Central memory CD8-positive, alpha-beta T cell (primary cell): ENCODE measurements around the gene CHRNB2.
A peak's percentile ranks its signal among the peaks of the same experiment; 100 is the strongest.

ENCODE experiments used
- ATAC-seq: fragments of 150-1000 bp; cut with Tn5 transposase; replicated peaks from 2 replicates; pipeline ENCODE4 v1.10.0; 2022; ENCODE audit warnings: mild to moderate bottlenecking, moderate FRiP score, moderate number of reproducible peaks; ENCODE audit not compliant: poor library complexity, severe bottlenecking; ENCODE audit errors: extremely low read depth
- DNase-seq, 2 donors: peaks; one replicate each; pipeline ENCODE4 v3.0.0; 2021; ENCODE audit warnings: low spot score in 2 of 2
- H3K27ac Mint-ChIP-seq: one replicate; pipeline ENCODE4 v1.8.0; 2022; ENCODE audit warnings: low read depth, mild to moderate bottlenecking, moderate library complexity, mixed read lengths
- H3K27me3 Mint-ChIP-seq: one replicate; pipeline ENCODE4 v1.8.0; 2022; ENCODE audit warnings: mixed read lengths
- H3K36me3 Mint-ChIP-seq: one replicate; pipeline ENCODE4 v1.8.0; 2022; ENCODE audit warnings: mild to moderate bottlenecking, moderate library complexity, mixed read lengths; ENCODE audit not compliant: insufficient read depth
- H3K4me1 Mint-ChIP-seq: one replicate; pipeline ENCODE4 v1.8.0; 2022; ENCODE audit warnings: mixed read lengths
- H3K4me3 Mint-ChIP-seq: one replicate; pipeline ENCODE4 v1.8.0; 2022; ENCODE audit warnings: mild to moderate bottlenecking, moderate library complexity, mixed read lengths
- H3K9me3 Mint-ChIP-seq: one replicate; pipeline ENCODE4 v1.8.0; 2022; ENCODE audit warnings: mixed read lengths

CHRNB2 gene

DNA sequence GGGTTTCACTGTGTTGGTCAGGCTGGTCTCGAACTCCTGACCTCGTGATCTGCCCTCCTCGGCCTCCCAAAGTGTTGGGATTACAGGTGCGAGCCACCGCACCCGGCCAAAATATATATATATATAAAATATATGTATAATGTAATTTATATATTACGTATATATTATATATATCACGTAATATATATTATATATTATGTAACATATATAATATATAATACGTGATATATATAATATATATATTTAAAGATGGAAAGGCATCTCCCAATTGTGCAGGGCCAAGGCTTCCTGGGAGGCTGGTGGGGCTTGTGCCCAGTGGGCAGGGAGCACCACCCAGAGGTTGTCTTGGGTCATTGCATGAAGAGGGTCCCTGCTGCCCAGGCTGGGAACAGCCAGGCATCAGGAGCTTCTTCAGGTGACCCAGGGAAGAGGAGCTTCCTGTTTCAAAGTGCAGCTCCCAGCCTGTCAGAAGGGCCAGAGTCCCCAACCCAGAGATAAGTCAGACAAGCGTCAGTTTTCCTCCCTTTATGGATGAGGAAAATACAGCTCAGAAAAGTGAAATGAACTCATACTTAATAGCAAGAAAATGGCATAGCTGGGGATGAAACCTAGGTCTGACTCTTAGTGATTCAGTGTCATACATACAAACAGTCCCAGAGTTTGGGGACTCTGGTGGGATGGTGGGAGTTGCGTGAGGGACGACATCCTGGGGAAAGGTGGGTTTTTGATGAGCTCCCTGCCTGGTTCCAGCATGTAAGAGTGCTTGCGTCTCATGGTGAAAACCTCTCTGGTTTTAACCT is 21.1 kb upstream of the CHRNB2 start:
- H3K27me3 Mint-ChIP-seq: peaks cover 10% of the 10 kb centered on the region
- H3K36me3 Mint-ChIP-seq: peaks cover 23% of the 10 kb centered on the region
- H3K27ac Mint-ChIP-seq: no peak overlapping the region
- ATAC-seq: peak; percentile 67
- DNase-seq: peak in 1 of 2 donors; percentile 32
- H3K4me1 Mint-ChIP-seq: peaks cover 18% of the 10 kb centered on the region
- no peaks in the 10 kb centered on the region for H3K9me3 Mint-ChIP-seq
- no peak overlapping the region for H3K4me3 Mint-ChIP-seq

DNA sequence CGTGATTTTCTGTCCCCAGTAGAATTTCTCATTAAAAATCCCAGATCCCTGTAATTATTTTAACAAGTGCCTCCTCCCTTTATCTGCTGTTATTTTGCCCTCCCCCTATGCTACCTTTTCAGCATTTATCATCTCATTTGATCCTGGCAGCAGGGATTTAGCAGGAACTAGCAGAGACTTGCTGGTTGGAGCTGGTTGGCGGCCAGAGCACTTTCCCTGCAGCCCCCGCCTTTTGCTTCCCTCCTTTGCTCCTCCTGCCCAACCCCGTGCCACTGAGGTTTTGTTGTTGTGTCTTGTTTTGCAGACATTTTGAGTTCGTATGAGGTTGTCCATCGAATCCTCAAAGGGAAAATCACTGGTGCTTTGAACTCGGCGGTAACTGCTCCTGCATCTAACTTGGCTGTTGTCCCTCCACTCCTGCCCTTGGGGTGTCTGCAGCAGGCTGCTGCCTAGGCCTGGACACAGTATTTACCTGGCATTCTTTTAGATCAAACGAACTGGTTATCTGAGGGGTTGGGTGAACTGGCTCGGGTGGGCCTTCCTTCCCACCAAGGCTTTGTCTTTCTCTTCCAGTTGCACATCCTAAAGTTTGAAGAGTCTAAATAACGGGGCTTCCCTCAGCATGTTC is 20.4 kb upstream of the CHRNB2 start:
- H3K4me3 Mint-ChIP-seq: no peak overlapping the region
- ATAC-seq (no peak), DNase-seq (no peak)
- peaks cover 28% of the 10 kb centered on the region for H3K36me3 Mint-ChIP-seq
- H3K27me3 Mint-ChIP-seq: peaks cover 3% of the 10 kb centered on the region
- H3K4me1 Mint-ChIP-seq: peaks cover 18% of the 10 kb centered on the region
- no peak overlapping the region for H3K27ac Mint-ChIP-seq
- H3K9me3 Mint-ChIP-seq: no peaks in the 10 kb centered on the region

- no peak overlapping the region for H3K4me3 Mint-ChIP-seq
- peaks cover 20% of the 10 kb centered on the region for H3K4me1 Mint-ChIP-seq
- no peaks in the 10 kb centered on the region for H3K27me3 Mint-ChIP-seq
- DNase-seq (no peak), ATAC-seq (no peak)
- H3K9me3 Mint-ChIP-seq: no peaks in the 10 kb centered on the region
- H3K36me3 Mint-ChIP-seq: peaks cover 34% of the 10 kb centered on the region
- no peak overlapping the region for H3K27ac Mint-ChIP-seq
Observed at GRCh38 chr1:154548028-154548427, 19.6 kb upstream of the CHRNB2 start.

- Mint-ChIP-seq H3K36me3 (peaks cover 45% of the 10 kb centered on the region), H3K27ac (no peak overlapping the region)
- DNase-seq: no peak
Observed at GRCh38 chr1:154549202-154549770, 18.3 kb upstream of the CHRNB2 start.

DNA sequence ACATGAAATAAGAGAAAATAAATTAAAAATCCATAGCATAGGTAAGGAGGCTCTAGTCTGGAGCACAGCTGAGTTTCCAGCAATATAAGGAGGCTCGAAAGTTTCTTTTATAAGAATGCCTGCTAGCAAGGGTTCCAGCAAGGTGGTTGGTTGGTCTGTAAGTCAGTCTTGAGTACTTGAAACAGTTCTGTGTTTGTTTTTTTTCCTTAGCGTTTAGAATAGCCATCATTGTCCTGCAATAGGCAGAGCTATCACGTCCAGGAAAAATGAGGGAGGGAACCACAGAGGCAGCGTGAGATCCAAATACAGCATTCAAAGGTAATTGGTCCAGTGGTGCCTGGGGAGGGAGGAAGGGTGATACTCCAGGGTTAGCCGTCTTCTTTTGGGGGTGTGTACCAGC is 17.5 kb upstream of the CHRNB2 start:
- no peaks in the 10 kb centered on the region for H3K9me3 Mint-ChIP-seq
- H3K27me3 Mint-ChIP-seq: no peaks in the 10 kb centered on the region
- H3K4me1 Mint-ChIP-seq: peaks cover 32% of the 10 kb centered on the region
- H3K36me3 Mint-ChIP-seq: peaks cover 53% of the 10 kb centered on the region
- ATAC-seq (no peak), DNase-seq (no peak)
- no peak overlapping the region for H3K27ac Mint-ChIP-seq
- no peak overlapping the region for H3K4me3 Mint-ChIP-seq

More at GRCh38 chr1:154549202-154549770, 18.3 kb upstream of the CHRNB2 start:
- Mint-ChIP-seq H3K4me1 (peaks cover 25% of the 10 kb centered on the region), H3K27me3 (no peaks in the 10 kb centered on the region), H3K9me3 (no peaks in the 10 kb centered on the region), H3K4me3 (no peak overlapping the region)
- no peak for ATAC-seq

DNA sequence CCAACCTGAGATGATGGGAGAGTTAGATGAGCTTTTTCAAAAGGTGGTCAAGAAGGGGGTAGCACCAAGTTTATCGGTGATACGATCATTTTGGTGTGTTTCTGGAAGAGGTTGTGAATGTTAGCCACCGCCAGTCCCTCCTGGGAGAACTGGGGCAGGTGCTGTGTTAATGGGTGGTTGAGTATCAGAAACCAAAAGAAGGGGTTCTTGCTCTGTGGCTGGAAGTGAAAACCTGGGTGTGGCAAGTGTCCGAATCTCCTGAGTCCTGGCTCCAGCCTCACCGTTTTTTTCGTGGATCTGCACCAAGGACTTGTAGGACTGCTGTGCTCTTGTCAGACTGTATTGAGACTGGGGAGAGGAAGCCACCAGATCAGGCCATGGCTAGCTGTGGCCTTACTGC is 16.9 kb upstream of the CHRNB2 start:
- Mint-ChIP-seq H3K36me3 (peaks cover 56% of the 10 kb centered on the region), H3K9me3 (no peaks in the 10 kb centered on the region), H3K27ac (no peak overlapping the region), H3K4me3 (no peak overlapping the region), H3K4me1 (peaks cover 38% of the 10 kb centered on the region), H3K27me3 (no peaks in the 10 kb centered on the region)
- ATAC-seq: no peak
- DNase-seq: no peak

GRCh38 chr1:154551474-154551873 is 16.1 kb upstream of the CHRNB2 start:
- ATAC-seq: no peak
- DNase-seq: no peak
- no peak overlapping the region for H3K4me3 Mint-ChIP-seq
- H3K9me3 Mint-ChIP-seq: no peaks in the 10 kb centered on the region
- peaks cover 56% of the 10 kb centered on the region for H3K36me3 Mint-ChIP-seq
- no peaks in the 10 kb centered on the region for H3K27me3 Mint-ChIP-seq
- H3K27ac Mint-ChIP-seq: no peak overlapping the region
- peaks cover 46% of the 10 kb centered on the region for H3K4me1 Mint-ChIP-seq

- Mint-ChIP-seq H3K4me1 (peaks cover 51% of the 10 kb centered on the region), H3K4me3 (no peak overlapping the region), H3K9me3 (no peaks in the 10 kb centered on the region), H3K27ac (no peak overlapping the region), H3K27me3 (no peaks in the 10 kb centered on the region), H3K36me3 (peaks cover 56% of the 10 kb centered on the region)
- no peak for ATAC-seq
- no peak for DNase-seq
Observed at GRCh38 chr1:154552036-154552435, 15.5 kb upstream of the CHRNB2 start.

DNA sequence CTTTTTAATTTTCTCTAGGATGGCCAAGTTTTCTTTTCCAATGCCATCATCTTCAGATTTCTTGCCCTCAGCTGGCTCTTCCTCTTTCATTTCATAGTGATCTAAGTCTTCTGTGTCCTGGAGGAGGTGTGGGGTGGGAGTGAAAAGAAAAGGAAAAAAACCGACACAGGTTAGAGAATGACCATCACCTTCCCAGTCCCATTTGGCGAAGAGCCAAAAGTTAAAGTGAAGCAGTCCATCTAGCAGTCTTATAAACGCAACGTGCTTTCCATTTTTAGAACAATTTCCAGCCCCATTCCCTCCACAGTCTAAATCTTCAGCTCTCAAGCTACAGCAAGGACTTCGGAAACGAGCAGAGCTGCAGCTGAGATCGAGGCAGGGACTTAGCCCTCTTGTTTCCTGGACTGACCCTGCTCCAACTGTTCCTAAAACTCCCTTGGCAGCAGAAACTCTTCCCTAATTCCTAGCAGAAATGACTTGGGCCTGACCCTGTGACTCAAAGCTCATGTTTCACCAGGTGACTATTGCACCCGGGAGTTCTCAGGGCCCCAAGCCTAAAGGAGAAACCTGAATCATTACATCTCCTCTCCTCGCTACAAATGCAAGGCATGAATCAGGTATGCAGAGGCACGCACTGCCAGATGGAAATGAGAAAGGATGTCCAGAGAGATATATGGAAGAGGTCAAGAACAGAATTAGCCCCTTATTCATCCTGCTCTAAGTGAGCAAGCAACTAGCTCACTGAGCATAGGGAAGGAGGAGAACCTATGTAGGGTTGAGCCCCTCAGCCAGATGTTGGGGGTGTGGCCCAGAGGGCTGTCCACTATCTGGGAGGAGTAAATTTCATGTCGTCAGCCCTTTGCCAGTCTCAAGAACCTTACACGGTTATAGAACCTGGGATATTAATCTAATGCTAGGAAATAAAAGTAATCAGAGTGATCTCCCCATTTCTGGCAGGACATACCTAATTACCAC is 14.2 kb upstream of the CHRNB2 start:
- H3K4me1 Mint-ChIP-seq: peaks cover 61% of the 10 kb centered on the region
- H3K36me3 Mint-ChIP-seq: peaks cover 54% of the 10 kb centered on the region
- DNase-seq (no peak), ATAC-seq (no peak)
- no peak overlapping the region for H3K27ac Mint-ChIP-seq
- no peak overlapping the region for H3K4me3 Mint-ChIP-seq
- H3K9me3 Mint-ChIP-seq: no peaks in the 10 kb centered on the region
- no peaks in the 10 kb centered on the region for H3K27me3 Mint-ChIP-seq

GRCh38 chr1:154556422-154556821 is 11.2 kb upstream of the CHRNB2 start:
- Mint-ChIP-seq H3K4me1 (peaks cover 56% of the 10 kb centered on the region), H3K36me3 (peaks cover 37% of the 10 kb centered on the region), H3K27ac (no peak overlapping the region), H3K27me3 (no peaks in the 10 kb centered on the region), H3K4me3 (peak overlapping the region; percentile 84), H3K9me3 (no peaks in the 10 kb centered on the region)
- no peak for DNase-seq
- ATAC-seq: no peak

GRCh38 chr1:154557248-154557938 is 10.2 kb upstream of the CHRNB2 start:
- peaks cover 30% of the 10 kb centered on the region for H3K36me3 Mint-ChIP-seq
- peak overlapping the region; percentile 84 for H3K27ac Mint-ChIP-seq
- H3K4me3 Mint-ChIP-seq: peak overlapping the region; percentile 84
- no peaks in the 10 kb centered on the region for H3K27me3 Mint-ChIP-seq
- ATAC-seq (no peak), DNase-seq (no peak)
- no peaks in the 10 kb centered on the region for H3K9me3 Mint-ChIP-seq
- peaks cover 56% of the 10 kb centered on the region for H3K4me1 Mint-ChIP-seq
